GM12875 (cell line): ENCODE results near the gene HDAC9.
"Not testable (repeated sequence)": the region's sequence is repeated elsewhere in the genome, so short reads cannot be mapped to it uniquely, and the experiment has no call there.

Experiments used
- H3K4me3 ChIP-seq: one replicate; pipeline ENCODE4 v1.5.1; 2011; ENCODE audit warnings: low read depth, low read length, control low read depth
- TF ChIP-seq, protein P1 (sequence below): IDR thresholded peaks from 2 replicates; pipeline ENCODE4 v1.5.1; 2011; ENCODE audit warnings: low read depth, mild to moderate bottlenecking, control low read depth, inconsistent platforms, low read length, moderate library complexity, borderline replicate concordance; ENCODE audit not compliant: insufficient read depth

HDAC9 gene

DNA sequence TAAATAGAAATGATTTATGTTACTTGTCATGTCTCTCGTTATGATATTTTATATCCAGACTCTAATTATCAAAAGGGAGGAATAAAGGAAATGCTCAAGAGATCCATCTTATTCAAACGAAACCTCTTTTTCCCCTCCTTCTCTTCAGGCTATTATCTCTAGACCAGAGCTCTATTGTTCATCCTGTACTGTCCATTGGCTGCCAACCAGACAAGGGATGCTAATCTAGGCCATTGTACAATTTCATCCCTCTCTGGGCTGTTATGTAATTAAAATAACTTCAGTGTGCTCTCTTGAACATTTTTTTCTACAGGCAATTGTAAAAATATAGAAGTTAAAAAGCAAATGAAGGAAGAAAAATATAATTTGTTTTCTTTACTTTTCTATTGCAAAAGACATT is 220.4 kb downstream of the HDAC9 start:
- no peak overlapping the region for H3K4me3 ChIP-seq
- TF ChIP-seq, protein P1, sequence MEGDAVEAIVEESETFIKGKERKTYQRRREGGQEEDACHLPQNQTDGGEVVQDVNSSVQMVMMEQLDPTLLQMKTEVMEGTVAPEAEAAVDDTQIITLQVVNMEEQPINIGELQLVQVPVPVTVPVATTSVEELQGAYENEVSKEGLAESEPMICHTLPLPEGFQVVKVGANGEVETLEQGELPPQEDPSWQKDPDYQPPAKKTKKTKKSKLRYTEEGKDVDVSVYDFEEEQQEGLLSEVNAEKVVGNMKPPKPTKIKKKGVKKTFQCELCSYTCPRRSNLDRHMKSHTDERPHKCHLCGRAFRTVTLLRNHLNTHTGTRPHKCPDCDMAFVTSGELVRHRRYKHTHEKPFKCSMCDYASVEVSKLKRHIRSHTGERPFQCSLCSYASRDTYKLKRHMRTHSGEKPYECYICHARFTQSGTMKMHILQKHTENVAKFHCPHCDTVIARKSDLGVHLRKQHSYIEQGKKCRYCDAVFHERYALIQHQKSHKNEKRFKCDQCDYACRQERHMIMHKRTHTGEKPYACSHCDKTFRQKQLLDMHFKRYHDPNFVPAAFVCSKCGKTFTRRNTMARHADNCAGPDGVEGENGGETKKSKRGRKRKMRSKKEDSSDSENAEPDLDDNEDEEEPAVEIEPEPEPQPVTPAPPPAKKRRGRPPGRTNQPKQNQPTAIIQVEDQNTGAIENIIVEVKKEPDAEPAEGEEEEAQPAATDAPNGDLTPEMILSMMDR, result no peak

DNA sequence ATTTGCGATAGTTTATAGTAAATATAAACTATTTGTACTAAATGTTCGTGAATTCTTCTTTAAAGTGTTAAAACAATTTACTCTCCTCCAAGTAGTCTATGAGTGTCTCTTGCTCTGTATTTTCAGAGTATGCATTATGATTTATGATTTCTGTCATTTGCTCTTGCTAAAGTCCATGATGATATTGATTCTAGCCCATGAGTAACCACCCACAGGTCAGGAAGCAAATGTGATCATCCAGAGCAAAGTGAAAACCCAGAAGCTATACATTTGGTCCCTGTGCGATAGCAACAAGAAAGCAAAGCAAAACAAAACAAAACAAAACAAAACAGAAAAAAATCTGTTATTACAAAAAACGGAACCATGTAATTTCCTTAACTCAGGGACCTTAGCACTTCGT is 225.9 kb downstream of the HDAC9 start:
- no peak overlapping the region for H3K4me3 ChIP-seq
- TF ChIP-seq, protein P1, result no peak

DNA sequence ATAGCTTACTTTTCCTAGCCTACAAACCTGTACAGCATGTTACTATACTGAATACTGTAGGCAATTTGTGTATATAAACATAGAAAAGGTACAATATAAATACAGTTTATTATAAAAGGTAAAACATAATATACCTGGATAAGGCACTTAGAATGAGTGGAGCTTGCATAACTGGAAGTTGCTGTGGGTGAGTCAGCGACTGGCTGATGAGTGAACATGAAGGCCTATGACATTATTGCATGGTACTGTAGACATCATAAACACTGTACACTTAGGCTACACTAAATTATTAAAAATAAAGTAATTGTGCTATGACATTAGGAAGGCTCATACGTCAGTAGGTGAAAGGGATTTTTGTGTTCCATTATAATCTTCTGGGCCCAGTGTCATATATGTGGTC is 228.8 kb downstream of the HDAC9 start:
- TF ChIP-seq, protein P1, result no peak
- no peak overlapping the region for H3K4me3 ChIP-seq

DNA sequence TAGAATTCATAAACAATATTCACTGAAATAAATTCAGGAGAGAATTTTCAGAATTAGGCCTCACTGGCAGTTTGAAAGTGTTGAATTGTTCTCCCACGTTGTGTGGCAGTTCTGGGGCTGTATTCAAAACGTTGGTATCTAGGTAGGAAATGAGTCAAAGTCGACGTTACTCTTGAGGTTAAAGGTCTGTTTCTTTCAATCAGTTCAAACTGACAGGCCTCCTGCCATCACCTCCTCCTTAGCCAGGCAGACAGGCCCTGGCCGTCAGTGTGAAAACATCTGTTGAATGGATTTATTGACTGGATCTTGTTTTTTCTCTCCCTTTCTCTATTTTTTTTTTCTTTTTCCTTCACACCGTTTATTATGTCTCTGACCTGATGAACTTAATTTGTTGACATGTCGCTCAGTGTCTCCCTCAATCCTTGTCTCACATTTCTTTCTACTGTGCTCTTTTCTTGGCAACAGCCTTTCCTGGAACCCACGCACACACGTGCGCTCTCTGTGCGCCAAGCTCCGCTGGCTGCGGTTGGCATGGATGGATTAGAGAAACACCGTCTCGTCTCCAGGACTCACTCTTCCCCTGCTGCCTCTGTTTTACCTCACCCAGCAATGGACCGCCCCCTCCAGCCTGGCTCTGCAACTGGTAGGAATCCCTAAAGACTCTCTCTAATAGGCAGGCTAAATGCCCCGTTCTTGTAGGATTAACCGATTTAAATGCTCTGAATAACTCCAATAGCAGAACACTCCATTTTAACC is 231.7 kb downstream of the HDAC9 start:
- TF ChIP-seq, protein P1, result no peak
- no peak overlapping the region for H3K4me3 ChIP-seq

DNA sequence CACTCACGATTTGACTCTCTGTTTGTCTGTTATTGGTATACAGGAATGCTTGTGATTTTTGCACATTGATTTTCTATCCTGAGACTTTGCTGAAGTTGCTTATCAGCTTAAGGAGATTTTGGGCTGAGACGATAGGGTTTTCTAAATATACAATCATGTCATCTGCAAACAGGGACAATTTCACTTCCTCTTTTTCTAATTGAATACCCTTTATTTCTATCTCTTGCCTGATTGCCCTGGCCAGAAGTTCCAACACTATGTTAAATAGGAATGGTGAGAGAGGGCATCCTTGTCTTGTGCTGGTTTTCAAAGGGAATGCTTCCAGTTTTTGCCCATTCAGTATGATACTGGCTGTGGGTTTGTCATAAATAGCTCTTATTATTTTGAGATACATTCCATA is 240.5 kb downstream of the HDAC9 start:
- H3K4me3 ChIP-seq, result not testable (repeated sequence)

DNA sequence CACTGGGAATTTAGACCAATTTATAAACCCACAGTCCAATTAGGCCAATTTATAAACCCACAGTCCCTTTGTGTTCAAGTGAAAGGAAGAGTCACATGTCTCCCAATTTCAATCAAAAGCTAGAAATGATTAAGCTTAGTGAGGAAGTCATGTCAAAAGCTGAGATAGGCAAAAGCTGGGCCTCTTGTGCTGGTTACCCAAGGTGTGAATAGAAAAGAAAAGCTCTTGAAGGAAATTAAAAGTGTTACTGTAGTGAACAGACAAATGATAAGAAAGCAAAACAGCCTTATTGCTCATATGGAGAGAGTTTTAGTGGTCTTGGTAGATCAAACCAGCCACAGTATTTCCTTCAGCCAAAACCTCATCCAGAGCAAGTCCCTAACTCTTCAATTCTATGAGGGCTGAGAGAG is 245.0 kb downstream of the HDAC9 start:
- H3K4me3 ChIP-seq, result no peak overlapping the region
- TF ChIP-seq, protein P1, result no peak

DNA sequence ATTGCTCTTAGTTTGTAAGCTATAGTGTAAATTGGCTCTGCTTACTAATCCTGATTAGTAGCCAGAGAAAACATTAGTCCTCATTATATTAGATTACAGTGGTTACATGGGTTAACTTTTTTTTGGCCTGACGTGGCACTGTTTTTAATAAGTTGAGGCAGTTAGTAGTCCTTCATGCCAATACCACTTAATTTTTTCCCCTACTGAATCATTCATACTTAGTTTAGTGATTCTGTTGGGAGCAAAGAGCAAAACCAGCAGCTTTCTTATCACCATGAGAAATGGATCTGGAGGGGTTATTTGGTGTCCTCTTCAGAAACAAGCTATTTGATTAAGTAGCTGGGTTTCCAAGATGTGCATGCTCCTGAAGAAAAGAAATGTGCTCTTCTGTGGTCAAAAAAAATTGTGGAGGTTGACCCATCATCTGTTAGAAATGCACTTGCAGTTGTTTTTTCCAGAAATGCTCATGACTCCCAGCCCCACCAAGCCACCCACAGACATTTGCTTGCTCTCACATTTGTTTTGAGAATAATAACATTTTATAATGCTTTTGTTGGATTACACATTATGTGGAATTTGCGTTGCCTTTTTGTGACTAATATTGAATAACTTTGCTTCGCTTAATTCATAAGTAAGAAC is 258.5 kb downstream of the HDAC9 start:
- H3K4me3 ChIP-seq, result no peak overlapping the region
- TF ChIP-seq, protein P1, result no peak
